CD14-positive monocyte (primary cell): ENCODE data around the gene PCDHGC5. TPM values are rescaled to one million over a fixed set of nuclear protein-coding genes. Genes with fewer than 3 reads are reported as not detected.
A peak's percentile ranks its signal among the peaks of the same experiment; 100 is the strongest.

Experiments used
- DNase-seq, 3 donors: peaks; one replicate each; pipeline ENCODE4 v3.0.0-alpha.2; 2011 to 2022
- H2AFZ ChIP-seq: 2 replicates; pipeline ENCODE4 v1.6.0; 2012; ENCODE audit warnings: mild to moderate bottlenecking, low read depth, low read length, inconsistent platforms; ENCODE audit not compliant: insufficient read depth, poor library complexity, severe bottlenecking
- H3K27ac ChIP-seq, 2 donors: 1 replicate in 1 of 2; 2 replicates in 1 of 2; pipeline ENCODE4 v1.5.1; 2012 to 2013; ENCODE audit warnings: low read length in 2 of 2, control low read depth in 1 of 2, inconsistent platforms in 1 of 2, low read depth in 1 of 2, mild to moderate bottlenecking in 1 of 2
- H3K27me3 ChIP-seq, 2 donors: one replicate each; pipeline versions ENCODE4 v1.6.0 to v1.6.1; 2011 to 2013; ENCODE audit warnings: low read length in 2 of 2; ENCODE audit not compliant: control insufficient read depth in 2 of 2, insufficient read depth in 2 of 2
- H3K36me3 ChIP-seq, 2 donors: replicated peaks in 1 of 2; 1 replicate in 1 of 2; 2 replicates in 1 of 2; pipeline versions ENCODE4 v1.5.1 to v1.6.1; 2012 to 2013; ENCODE audit warnings: low read length in 2 of 2, control low read depth in 1 of 2, inconsistent platforms in 1 of 2, mild to moderate bottlenecking in 1 of 2; ENCODE audit not compliant: insufficient read depth in 2 of 2, control insufficient read depth in 1 of 2
- H3K4me1 ChIP-seq, 2 donors: 1 replicate in 1 of 2; 2 replicates in 1 of 2; pipeline versions ENCODE4 v1.5.1 to v1.6.1; 2012 to 2013; ENCODE audit warnings: low read length in 2 of 2, control low read depth in 1 of 2, inconsistent platforms in 1 of 2, mild to moderate bottlenecking in 1 of 2, moderate library complexity in 1 of 2; ENCODE audit not compliant: insufficient read depth in 2 of 2, control insufficient read depth in 1 of 2
- H3K4me2 ChIP-seq: replicated peaks from 2 replicates; pipeline ENCODE3; 2012; ENCODE audit warnings: low read length, moderate library complexity, mild to moderate bottlenecking; ENCODE audit not compliant: poor library complexity, severe bottlenecking; ENCODE audit errors: extremely low read depth
- H3K4me3 ChIP-seq, 3 experiments: fragments of 200-600 bp in 1 of 3; sonication (generic) in 1 of 3; replicated peaks in 1 of 3; 1 replicate in 2 of 3; 2 replicates in 1 of 3; pipeline ENCODE4 v1.5.1; 2011 to 2013; ENCODE audit warnings: low read length in 3 of 3, mild to moderate bottlenecking in 3 of 3, control low read depth in 2 of 3, low read depth in 2 of 3, inconsistent platforms in 1 of 3, moderate library complexity in 1 of 3
- H3K79me2 ChIP-seq: 2 replicates; pipeline ENCODE4 v1.6.0; 2012; ENCODE audit warnings: mild to moderate bottlenecking, control low read depth, inconsistent platforms, low read length, moderate library complexity; ENCODE audit not compliant: insufficient read depth
- H3K9ac ChIP-seq: 2 replicates; pipeline ENCODE4 v1.6.0; 2017; ENCODE audit warnings: low read length, mild to moderate bottlenecking; ENCODE audit not compliant: insufficient read depth, poor library complexity, severe bottlenecking
- H3K9me3 ChIP-seq, 2 donors: replicated peaks in 1 of 2; 1 replicate in 1 of 2; 2 replicates in 1 of 2; pipeline versions ENCODE4 v1.5.1 to v1.6.1; 2012 to 2013; ENCODE audit warnings: low read length in 2 of 2, control low read depth in 1 of 2; ENCODE audit not compliant: control insufficient read depth in 1 of 2, insufficient read depth in 1 of 2
- H4K20me1 ChIP-seq: 2 replicates; pipeline ENCODE4 v1.6.0; 2012; ENCODE audit warnings: mild to moderate bottlenecking, low read length, control low read depth, moderate library complexity; ENCODE audit not compliant: insufficient read depth
- H3K27ac Mint-ChIP-seq, 7 donors: one replicate each; pipeline ENCODE4 v1.8.0; 2020; ENCODE audit warnings: mild to moderate bottlenecking in 7 of 7, mixed read lengths in 7 of 7, moderate library complexity in 6 of 7, inconsistent platforms in 2 of 7
- H3K27me3 Mint-ChIP-seq, 3 donors: one replicate each; pipeline ENCODE4 v1.8.0; 2021 to 2022; ENCODE audit warnings: low read depth in 3 of 3, mild to moderate bottlenecking in 3 of 3, mixed read lengths in 3 of 3, moderate library complexity in 3 of 3, inconsistent platforms in 1 of 3
- H3K36me3 Mint-ChIP-seq, 2 donors: one replicate each; pipeline ENCODE4 v1.8.0; 2020; ENCODE audit warnings: mixed read lengths in 2 of 2, inconsistent platforms in 1 of 2, mild to moderate bottlenecking in 1 of 2
- H3K4me1 Mint-ChIP-seq: one replicate; pipeline ENCODE4 v1.8.0; 2020; ENCODE audit warnings: mild to moderate bottlenecking, mixed read lengths
- H3K4me3 Mint-ChIP-seq, 2 donors: one replicate each; pipeline ENCODE4 v1.8.0; 2020; ENCODE audit warnings: mild to moderate bottlenecking in 2 of 2, mixed read lengths in 2 of 2, moderate library complexity in 1 of 2
- H3K9me3 Mint-ChIP-seq, 7 donors: one replicate each; pipeline ENCODE4 v1.8.0; 2020 to 2022; ENCODE audit warnings: mixed read lengths in 7 of 7, mild to moderate bottlenecking in 6 of 7, moderate library complexity in 6 of 7, inconsistent platforms in 2 of 7
- CTCF ChIP-seq: fragments of 200-600 bp; IDR thresholded peaks from one replicate; pipeline ENCODE4 v1.8.0; 2022; ENCODE audit warnings: antibody characterized with exemption, mild to moderate bottlenecking
- WGBS: methylation state at CpG from one replicate; pipeline ENCODE4 v1.1.5; 2013; ENCODE audit warnings: missing lambda C conversion rate; ENCODE audit not compliant: insufficient coverage; 5-methylcytosine and 5-hydroxymethylcytosine counted together
- intact Hi-C, 2 donors: fragments of 100-400 bp; cut with micrococcal nuclease; formaldehyde crosslinking; loops; one replicate each; pipeline versions ENCODE4 v1.15.0 to v1.15.1; 2023
- polyA plus RNA-seq, 3 donors: library from polyadenylated mRNA; depleted of rRNA in 1 of 3; unstranded in 2 of 3; stranded (reverse) in 1 of 3; fragments of 300-500 nt in 2 of 3; fragments of >200 nt in 1 of 3; fragmentation: Illumina TruSeq in 2 of 3; gene quantifications; 1 replicate in 2 of 3; 2 replicates in 1 of 3; pipeline ENCODE4 v1.2.3, GENCODE V29; 2012 to 2021

Gene PCDHGC5
- polyA plus RNA-seq, 3 donors, result not detected

GRCh38 chr5:141501761-141502160, 12.9 kb downstream of the PCDHGC5 start:
- H3K36me3 Mint-ChIP-seq, result no peaks in the 10 kb centered on the region
- no peaks in the 10 kb centered on the region for H3K4me1 Mint-ChIP-seq
- H3K9me3 ChIP-seq, result no peaks in the 10 kb centered on the region
- H3K4me1 ChIP-seq, result no peaks in the 10 kb centered on the region
- TF ChIP-seq CTCF, result no peak
- H3K4me2 ChIP-seq, result no peak overlapping the region
- H3K27me3 Mint-ChIP-seq, result peaks cover 9 to 26% (median 17%) of the 10 kb centered on the region in 3 donors
- no peak for DNase-seq
- peak overlapping the region in 2 of 7 donors; percentile 15 to 66 for H3K27ac Mint-ChIP-seq
- H3K9me3 Mint-ChIP-seq, result peaks cover 0 to 2% (median 0%) of the 10 kb centered on the region in 7 donors
- no peaks in the 10 kb centered on the region for H4K20me1 ChIP-seq
- H3K4me3 Mint-ChIP-seq, result no peak overlapping the region
- H3K27ac ChIP-seq, result no peak overlapping the region
- intact Hi-C loops, result no loop called here
- H2AFZ ChIP-seq, result no peak overlapping the region
- no peak overlapping the region for H3K9ac ChIP-seq
- H3K79me2 ChIP-seq, result no peaks in the 10 kb centered on the region
- H3K27me3 ChIP-seq, result peaks cover 0 to 3% of the 10 kb centered on the region in 2 donors
- no peak overlapping the region for H3K4me3 ChIP-seq
- H3K36me3 ChIP-seq, result no peaks in the 10 kb centered on the region
- WGBS, result 100% methylated on average over 3 of the region's 7 CpGs

GRCh38 chr5:141503681-141504080, 14.8 kb downstream of the PCDHGC5 start:
- no peak overlapping the region for H2AFZ ChIP-seq
- Mint-ChIP-seq H3K27ac (no peak overlapping the region), H3K27me3 (peaks cover 5 to 21% (median 13%) of the 10 kb centered on the region in 3 donors), H3K4me1 (peaks cover 2% of the 10 kb centered on the region), H3K36me3 (no peaks in the 10 kb centered on the region), H3K4me3 (no peak overlapping the region), H3K9me3 (peaks cover 0 to under 1% (median 0%) of the 10 kb centered on the region in 7 donors)
- DNase-seq, result no peak
- no peaks in the 10 kb centered on the region for H3K36me3 ChIP-seq
- H3K27me3 ChIP-seq, result no peaks in the 10 kb centered on the region
- H3K27ac ChIP-seq, result no peak overlapping the region
- no peak overlapping the region for H3K4me2 ChIP-seq
- no peak for TF ChIP-seq CTCF
- H3K4me3 ChIP-seq, result no peak overlapping the region
- H3K9ac ChIP-seq, result no peak overlapping the region
- peaks cover 2 to 3% of the 10 kb centered on the region in 2 donors for H3K4me1 ChIP-seq
- H3K79me2 ChIP-seq, result no peaks in the 10 kb centered on the region
- WGBS, result 88% methylated on average over 1 of the region's 2 CpGs
- intact Hi-C loops, result no loop called here
- no peaks in the 10 kb centered on the region for H4K20me1 ChIP-seq
- no peaks in the 10 kb centered on the region for H3K9me3 ChIP-seq
